Fibroblast of pulmonary artery (primary cell): ENCODE measurements around the gene NEB.
"Not testable (repeated sequence)": the region's sequence is repeated elsewhere in the genome, so short reads cannot be mapped to it uniquely, and the experiment has no call there.

Source experiments
- DNase-seq: peaks from one replicate; pipeline ENCODE4 v3.0.0-alpha.2; 2010; ENCODE audit warnings: low read depth
- H3K4me3 ChIP-seq: replicated peaks from 2 replicates; pipeline ENCODE4 v1.5.1; 2011; ENCODE audit warnings: low read depth, mild to moderate bottlenecking, control low read depth, low read length, moderate library complexity
- CTCF ChIP-seq: IDR thresholded peaks from 2 replicates; pipeline ENCODE4 v1.5.1; 2011; ENCODE audit warnings: mild to moderate bottlenecking, control low read depth, low read length, inconsistent platforms; ENCODE audit errors: missing control alignments

Gene NEB

DNA sequence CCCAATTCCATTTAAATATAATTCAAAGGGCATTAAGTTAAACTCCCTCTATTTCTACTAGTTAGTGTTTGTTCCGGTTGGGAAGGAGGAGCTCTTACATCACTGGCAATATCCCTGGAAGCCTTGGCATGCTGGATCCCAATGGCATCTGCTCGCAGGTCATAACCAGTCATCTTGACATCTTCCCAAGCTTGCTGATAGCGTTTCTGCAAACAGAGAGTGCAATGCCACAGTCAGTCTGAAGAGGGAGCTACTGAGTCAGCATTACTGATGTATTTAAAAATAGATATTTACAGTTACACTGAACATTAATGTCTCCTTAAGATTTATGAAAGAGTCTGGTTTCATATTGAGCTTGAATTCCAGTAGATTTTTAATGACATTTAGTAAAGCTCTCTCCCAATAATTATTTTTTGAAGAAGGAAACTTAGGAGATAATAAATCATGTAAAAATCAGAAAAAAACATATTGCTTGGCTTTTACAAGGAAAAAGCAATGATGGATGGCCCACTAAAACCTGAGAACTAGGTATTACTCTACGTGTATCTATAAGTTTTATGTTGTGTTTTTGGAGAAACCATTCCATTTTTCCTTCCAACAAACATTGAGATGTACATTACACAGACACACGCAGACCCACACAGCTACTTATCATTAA lies 142.9 kb downstream of the NEB start:
- not testable (repeated sequence) for DNase-seq, H3K4me3 ChIP-seq

GRCh38 chr2:151581300-151581699 lies 153.0 kb downstream of the NEB start:
- H3K4me3 ChIP-seq, DNase-seq: not testable (repeated sequence)

DNA sequence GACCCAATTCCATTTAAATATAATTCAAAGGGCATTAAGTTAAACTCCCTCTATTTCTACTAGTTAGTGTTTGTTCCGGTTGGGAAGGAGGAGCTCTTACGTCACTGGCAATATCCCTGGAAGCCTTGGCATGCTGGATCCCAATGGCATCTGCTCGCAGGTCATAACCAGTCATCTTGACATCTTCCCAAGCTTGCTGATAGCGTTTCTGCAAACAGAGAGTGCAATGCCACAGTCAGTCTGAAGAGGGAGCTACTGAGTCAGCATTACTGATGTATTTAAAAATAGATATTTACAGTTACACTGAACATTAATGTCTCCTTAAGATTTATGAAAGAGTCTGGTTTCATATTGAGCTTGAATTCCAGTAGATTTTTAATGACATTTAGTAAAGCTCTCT lies 153.6 kb downstream of the NEB start:
- not testable (repeated sequence) for H3K4me3 ChIP-seq, DNase-seq

GRCh38 chr2:151577116-151577515 lies 157.2 kb downstream of the NEB start:
- no peak overlapping the region for H3K4me3 ChIP-seq
- TF ChIP-seq CTCF: no peak
- no peak for DNase-seq

DNA sequence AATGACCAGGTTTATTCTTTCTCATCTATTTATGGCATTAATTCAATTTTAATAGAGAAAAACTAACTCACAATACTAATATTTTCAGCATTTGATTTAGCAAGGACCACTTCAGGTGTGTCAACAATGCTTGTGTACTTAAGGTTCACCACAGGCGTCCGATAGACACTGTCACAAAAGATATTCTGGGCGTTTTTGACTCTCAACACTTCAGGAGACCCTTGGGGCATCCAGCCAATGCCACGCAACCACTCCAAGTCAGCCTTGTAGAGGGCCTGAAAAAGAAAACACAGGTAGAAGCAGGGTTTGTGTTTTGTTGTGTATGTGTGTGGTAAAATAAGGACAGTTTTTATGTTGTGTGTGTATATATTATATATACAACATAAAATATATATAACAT lies 158.2 kb downstream of the NEB start:
- no peak for TF ChIP-seq CTCF
- H3K4me3 ChIP-seq: no peak overlapping the region
- DNase-seq: no peak

DNA sequence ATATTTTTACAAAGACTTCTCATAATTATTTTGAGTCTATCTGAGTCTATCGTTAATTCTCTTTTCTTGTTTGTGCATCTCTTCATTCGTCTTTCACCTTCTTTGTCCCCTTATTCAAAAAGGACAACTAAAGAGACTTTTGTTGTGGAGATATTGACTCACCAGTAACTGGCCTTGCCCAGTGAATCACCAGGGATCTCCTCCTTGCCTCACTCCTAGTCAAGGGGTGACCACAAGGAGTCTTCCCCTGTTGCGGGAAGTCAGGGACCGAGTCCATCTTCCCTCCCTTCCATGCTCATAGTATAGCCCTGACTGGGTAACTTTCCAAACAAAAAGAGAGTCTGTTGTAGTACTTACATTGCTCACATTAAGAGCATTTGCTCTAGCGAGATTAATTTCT lies 158.9 kb downstream of the NEB start:
- peak; percentile 6 for DNase-seq
- TF ChIP-seq CTCF: no peak
- H3K4me3 ChIP-seq: no peak overlapping the region

DNA sequence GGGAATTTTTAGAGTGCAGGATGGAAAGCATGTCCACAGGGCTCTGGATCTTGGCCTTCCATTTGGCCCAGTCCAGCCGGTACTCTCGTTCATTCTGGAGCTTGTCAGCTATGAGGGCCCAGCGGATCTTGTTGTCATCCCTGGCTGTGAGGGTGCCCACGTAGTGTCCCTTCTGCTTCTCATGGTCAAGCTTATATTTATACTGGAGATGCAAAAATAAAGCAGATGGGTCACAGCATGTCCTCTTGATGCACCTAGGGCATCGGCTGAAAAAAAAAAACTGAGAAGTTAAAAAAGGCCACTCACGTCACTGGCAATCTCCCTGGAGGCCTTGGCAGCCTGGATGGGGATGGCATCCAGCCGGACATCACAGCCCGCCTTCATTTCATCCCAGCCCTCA lies 164.1 kb downstream of the NEB start:
- DNase-seq: no peak
- TF ChIP-seq CTCF: no peak
- H3K4me3 ChIP-seq: no peak overlapping the region

DNA sequence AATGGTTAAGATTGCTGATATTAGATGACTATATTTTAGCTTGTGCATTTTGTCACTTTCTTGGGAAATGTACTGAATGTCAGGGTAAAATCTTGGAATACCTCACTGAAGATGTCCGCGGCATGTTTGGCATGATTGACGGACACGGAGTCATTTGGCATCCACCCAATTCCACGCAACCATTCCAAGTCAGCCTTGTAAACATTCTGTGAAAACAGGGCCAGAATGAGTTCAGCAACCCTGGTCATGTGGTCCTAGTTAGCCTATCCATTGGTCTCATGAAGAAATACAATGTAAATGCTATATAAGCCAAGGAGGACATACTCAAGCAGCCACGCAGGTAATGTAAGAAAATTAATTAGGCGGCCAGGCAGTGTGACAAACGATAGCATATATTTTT lies 165.1 kb downstream of the NEB start:
- no peak overlapping the region for H3K4me3 ChIP-seq
- DNase-seq: peak; percentile 2
- TF ChIP-seq CTCF: no peak

- DNase-seq: no peak
- H3K4me3 ChIP-seq: no peak overlapping the region
- TF ChIP-seq CTCF: no peak
Observed at GRCh38 chr2:151568501-151568900, 165.8 kb downstream of the NEB start.
